ENCODE data around the gene COMMD7.
"Not testable (repeated sequence)": the region's sequence is repeated elsewhere in the genome, so short reads cannot be mapped to it uniquely, and the experiment has no call there.

The COMMD7 gene

DNA sequence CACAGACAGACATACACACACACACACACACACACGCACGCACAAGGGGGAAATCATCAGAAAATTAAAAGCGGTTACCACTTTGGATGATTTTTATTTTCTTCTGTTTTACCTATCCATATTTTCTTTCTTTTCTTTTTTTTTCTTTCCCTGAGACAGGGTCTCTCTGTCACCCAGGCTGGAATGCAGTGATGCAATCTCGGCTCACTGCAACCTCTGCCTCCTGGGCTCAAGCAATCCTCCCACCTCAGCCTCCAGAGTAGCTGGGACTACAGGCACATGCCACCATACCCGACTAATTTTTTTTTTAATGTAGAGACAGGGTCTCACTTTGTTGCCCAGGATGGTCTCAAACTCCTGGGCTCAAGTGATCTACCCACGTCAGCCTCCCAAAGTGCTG is 14.8 kb downstream of the COMMD7 start:
- not testable (repeated sequence) for DNase-seq

GRCh38 chr20:32727683-32728082 is 15.6 kb downstream of the COMMD7 start:
- no peak for DNase-seq

DNA sequence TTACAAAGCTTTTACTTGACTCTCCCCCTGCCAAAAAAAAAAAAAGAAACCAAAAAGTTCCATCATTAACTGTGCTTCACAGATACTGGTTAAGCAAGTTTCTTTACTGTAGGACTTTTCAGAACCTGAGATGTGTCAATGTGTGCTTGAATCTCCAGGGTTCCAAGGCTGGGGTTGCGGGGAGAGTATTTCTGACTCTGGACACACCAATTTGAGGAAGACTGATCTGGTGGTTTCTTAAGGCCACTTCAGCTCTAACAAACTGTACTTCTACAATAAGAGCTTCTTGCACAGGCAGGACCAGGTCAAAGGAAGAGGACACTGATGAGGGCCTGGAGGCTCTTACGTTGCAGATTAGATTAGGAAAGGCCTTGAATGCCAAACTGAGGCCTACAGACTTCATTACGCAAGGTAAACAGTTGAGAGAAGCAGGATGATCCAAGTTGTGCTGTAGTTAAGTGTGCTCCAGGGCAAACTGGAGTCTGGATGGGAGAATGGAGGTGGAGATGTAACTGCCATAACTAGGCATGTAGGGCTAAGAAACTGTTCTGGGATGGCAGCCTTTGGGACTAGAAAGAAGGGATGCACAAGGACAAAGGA is 24.4 kb downstream of the COMMD7 start:
- no peak for DNase-seq

DNA sequence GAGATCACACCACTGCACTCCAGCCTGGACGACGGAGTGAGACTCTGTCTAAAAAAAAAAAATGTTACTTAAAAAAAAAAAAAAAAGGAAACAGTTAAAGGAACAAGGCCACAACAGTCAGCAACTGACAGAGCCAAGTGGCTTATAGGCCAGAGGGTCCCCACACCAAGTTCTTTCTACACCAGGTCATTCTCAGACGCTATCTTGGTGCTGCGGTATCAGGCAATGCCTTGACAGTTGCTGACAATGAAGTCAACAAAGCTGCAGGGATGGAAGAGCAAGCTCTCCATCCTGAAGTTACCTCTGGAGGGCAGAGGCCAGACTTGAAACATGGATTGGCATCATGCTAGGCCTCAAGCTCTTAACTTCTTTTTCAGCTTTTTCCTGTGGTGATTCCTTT is 31.9 kb downstream of the COMMD7 start:
- DNase-seq, result no peak

DNA sequence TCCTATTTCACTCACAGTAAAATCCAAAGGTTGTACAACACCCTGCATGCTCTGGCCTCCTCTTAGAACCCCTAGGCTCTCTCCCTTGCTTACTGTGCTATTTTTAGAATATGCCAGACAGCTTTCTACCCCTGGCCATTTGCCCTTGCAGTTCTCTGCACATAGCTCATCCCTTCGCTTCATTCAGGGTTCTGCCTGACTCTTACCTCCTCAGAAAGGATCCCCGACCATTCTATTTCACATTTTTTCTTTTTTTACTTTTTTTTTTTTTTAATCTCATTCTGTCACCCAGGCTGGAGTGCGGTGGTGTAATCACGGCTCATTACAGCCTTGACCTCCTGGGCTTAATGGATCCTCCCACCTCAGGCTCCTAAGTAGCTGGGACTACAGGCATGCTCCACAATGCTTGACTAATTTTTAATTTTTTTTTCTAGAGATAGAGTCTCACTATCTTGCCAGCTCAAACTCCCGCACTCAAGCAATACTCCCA is 33.6 kb downstream of the COMMD7 start:
- DNase-seq, result no peak

GRCh38 chr20:32709029-32709631 is 34.1 kb downstream of the COMMD7 start:
- not testable (repeated sequence) for DNase-seq

DNA sequence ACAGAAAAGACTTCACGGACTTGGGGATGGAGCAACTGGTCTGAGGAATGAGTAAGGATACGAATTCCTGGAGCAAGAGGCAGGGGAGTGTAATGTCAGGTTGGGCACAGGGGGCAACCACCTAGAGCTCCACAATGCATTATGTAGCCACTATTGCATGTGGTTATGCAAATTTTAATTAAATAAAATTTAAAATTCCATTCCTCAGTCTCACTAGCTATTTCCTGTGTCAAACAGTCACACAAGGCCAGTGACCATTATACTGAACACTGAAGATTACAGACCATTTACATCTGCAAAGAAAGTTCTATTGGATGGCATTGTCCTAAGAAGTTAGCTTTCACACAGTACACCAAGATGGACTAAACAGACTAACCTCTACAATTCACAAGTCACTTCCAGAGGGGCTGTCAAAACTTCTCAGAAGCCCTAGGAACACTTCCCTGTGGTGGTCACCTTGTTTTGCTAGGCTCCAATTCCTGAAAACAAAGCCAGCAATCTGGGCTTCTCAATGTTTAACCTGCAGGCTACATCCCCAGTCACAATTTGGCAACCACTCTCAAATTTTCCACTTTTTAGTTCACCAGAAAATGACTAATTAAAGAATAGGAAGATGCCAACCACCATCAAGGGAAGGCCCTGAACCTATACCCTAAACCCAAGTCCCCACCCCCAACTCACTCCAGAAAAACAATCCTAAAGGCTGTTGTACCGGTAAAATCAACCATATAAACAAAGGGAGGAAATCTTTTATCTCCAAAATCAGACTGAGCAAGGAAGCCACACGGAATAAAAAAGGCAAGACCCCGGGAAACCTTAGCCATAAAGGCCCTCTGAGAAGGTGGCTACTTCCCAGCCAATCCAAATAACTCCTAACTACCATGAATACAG is 35.3 kb downstream of the COMMD7 start:
- DNase-seq, result no peak

- DNase-seq, result no peak
These were observed 36.8 kb downstream of the COMMD7 start for GRCh38 chr20:32706486-32706885.

DNA sequence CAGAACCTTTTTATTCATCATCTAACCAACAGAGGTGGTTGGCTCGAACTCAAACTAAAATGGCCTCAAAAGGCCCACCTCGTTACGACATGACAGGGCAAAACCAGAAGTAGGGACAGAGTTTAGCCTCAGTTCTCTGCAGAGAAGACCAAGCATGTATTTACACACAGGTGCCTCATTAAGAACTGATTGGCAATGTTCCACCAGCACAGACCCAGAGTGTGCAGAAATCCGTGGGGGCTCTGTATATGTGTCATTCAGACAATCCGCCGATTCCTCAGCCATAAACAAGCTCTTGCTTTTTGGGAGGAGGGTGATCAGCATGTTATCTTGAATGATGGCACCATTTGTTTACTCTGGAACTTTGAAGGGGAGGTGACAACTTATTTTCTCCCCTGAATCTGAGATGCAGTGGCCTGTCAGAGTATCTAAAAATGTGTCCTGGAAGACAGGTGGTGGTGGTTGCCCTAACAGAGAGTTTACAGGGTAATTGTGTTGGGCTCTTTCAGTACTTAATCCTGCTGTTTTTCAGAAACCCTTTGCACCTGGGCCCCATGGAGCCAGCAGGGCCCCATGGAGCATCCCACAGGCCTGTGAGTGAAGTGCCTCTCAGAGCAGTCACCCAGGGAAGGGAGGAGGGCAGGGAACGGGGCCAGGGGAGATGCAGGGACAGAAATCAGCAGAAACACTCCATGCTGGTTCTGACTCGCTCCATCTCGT is 40.4 kb downstream of the COMMD7 start:
- DNase-seq, result no peak

DNA sequence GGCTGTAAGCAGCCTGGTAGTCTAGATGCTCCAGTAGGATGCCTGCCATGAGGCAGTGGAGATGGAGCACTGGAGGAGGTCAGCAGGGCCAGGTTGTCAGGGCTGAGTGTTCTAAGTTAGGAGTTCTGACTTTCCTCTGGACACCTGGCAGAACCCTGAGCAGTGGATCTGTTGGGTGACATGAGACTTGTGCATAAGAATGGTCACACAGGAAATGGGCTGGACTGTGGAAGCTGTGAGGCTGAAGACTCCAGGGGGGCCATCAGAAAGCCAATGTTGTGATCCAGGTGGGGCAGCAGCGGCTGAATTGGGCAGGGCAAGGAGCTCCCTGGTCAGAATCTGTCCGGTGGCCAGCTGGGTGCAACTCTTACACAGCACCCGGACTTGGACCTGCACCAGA is 45.7 kb downstream of the COMMD7 start:
- no peak for DNase-seq

DNA sequence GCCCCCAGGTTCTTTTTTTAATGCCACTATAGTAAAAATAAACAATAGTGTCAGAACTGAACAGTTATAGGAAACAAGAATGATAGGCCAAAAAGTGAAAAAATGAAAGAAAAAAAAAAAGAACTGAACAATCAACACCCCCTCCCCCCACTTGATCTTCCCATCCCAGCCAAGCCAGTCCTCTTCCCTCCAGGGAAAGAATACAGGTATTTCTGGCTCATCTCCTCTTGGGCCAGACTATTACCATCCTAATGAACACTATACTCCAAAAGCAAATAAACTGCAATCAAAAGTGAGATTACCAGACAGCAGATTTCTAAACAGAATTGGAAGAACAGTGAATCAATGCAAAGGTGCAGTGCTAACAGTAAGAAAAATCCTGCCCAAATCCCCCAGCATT is 48.2 kb downstream of the COMMD7 start:
- no peak for DNase-seq

DNA sequence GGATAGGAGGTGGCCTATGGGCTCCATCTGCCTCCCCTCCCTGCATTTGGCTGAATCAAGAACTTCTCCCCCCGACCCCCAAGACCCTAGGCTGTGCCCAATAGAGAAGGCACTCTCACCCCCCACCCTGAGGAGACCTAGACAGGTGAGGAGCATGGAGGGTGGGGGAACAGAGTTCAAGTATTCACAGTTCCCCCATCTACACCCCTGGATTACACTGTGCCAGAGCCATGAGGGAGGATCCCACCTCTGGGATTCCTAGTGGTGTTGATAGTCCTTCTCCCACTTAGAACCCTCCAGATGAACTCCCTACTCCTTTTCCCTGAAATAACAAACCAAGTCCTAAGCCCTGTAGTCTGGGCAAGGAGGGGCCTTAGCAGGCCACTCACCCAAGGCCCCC is 54.3 kb downstream of the COMMD7 start:
- DNase-seq, result not testable (repeated sequence)

- DNase-seq, result no peak
These were observed 56.1 kb downstream of the COMMD7 start for GRCh38 chr20:32687180-32687532.

- DNase-seq, result no peak
These were observed 56.6 kb downstream of the COMMD7 start for GRCh38 chr20:32686530-32687179.

- no peak for DNase-seq
These were observed 57.4 kb downstream of the COMMD7 start for GRCh38 chr20:32685541-32686529.

DNA sequence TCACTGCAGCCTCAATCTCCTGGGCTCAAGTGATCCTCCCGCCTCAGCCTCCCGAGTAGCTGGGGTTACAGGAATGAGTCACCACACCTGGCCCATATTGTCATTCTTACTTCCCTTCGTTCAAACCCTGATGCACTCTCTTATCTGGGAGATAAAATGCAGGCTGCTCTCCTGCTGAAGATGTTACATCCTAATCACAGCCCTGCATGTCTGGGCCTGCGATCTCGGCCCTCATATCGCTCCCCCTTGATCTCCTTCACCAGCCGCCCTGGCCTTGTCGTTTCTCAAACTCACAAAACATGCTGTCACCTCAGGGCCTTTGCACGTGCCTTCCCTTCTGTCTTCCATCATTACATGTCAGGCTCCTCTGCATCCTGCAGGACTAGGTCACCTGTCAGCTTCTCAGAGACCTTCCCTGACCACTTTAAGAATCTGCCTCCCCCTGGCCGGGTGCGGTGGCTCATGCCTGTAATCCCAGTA is 60.7 kb downstream of the COMMD7 start:
- DNase-seq, result no peak

DNA sequence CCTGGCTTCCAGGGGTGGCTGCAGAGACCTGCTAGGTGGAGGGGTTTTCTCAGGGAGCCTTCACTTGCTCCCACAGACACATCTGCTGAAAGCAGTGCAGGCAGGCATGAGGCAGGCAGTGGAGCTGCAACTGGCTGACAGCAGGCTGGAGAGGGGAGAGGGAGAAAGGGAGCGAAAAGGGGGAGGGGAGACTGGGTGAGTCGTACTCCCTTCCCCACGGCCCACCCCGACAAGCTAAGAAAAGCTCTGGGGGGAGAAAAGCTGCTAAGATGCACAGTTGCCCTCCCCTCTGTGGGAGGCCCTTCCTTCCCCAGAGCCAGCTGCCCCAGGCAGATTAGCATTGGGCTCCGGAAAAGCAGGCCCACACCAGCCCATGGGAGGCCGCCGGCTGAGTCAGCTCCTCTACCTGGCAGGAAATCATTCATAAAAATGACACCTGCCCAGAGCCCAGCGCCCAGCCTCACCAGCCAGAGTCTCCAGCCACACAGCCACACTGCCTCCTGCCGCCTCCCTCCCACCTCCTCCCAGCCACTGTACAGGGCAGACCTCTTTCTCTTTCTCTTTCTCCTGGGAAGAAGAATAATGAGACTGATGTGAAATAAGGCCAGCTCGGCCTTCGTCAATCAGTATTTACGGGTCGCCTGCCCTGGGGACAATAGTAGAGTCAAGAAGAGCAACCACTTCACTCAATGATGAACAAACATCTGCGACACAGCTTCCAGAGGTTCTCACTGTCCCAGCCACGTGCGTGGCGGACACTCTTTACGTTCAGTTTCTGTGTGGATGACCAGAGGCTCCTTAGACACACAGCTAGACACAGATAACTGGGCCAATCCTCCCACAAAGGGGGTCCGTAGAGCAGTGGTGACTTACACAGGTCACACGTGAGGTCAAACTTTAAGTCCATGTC is 61.8 kb downstream of the COMMD7 start:
- no peak for DNase-seq

DNA sequence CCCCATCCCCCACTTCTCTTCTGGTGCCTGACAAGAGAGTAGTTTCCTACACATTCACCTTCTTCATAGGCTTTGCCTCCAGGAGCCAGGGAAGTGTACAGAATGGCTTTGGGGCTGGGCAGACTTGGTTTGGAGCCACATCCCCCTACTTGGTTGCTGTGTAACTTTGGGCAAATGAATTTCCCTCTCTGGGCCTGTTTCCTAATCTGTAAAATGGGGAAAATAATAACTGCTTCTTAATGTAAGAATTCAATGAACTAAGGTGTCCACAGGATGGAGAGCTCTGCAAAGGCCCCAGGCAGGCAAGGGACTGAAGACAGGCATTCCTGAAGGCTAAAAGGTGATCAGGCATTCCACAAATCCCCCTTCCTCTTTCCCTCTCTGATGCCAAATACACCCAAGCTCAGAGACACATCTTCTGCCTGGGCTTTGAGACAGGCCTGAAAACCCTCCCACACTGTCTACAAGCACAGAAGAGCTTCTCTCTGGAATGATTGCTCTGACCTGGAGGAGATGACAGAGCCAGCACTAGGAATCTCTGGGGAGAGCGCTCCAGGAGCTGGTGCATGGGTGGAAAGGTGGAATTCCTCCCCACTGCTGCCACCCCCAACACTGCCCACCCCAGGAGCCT is 62.6 kb downstream of the COMMD7 start:
- DNase-seq, result no peak

DNA sequence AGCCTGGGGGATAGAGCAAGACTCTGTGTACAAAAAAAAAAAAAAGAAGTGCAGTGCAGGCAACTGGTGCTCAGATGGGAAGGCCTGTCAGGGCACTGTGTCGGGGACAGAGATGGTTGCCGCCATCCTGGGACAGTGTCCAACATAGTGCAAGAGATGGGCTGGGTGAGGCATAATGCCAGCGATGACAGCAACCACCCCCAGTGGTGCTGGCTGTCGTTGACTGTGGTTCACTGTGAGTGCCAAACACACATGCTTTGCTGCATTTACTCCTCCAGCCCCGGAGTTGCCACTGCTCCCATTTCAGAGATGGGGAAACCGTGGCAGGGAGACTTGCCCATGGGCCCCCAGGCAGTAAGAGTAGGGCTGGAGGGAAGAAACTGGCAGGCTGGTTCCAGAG is 64.3 kb downstream of the COMMD7 start:
- no peak for DNase-seq

All from T-helper 1 cell (primary cell).